ENCODE measurements around the gene KIF26A.
"Not testable (repeated sequence)": the region's sequence is repeated elsewhere in the genome, so short reads cannot be mapped to it uniquely, and the experiment has no call there.

Gene KIF26A

DNA sequence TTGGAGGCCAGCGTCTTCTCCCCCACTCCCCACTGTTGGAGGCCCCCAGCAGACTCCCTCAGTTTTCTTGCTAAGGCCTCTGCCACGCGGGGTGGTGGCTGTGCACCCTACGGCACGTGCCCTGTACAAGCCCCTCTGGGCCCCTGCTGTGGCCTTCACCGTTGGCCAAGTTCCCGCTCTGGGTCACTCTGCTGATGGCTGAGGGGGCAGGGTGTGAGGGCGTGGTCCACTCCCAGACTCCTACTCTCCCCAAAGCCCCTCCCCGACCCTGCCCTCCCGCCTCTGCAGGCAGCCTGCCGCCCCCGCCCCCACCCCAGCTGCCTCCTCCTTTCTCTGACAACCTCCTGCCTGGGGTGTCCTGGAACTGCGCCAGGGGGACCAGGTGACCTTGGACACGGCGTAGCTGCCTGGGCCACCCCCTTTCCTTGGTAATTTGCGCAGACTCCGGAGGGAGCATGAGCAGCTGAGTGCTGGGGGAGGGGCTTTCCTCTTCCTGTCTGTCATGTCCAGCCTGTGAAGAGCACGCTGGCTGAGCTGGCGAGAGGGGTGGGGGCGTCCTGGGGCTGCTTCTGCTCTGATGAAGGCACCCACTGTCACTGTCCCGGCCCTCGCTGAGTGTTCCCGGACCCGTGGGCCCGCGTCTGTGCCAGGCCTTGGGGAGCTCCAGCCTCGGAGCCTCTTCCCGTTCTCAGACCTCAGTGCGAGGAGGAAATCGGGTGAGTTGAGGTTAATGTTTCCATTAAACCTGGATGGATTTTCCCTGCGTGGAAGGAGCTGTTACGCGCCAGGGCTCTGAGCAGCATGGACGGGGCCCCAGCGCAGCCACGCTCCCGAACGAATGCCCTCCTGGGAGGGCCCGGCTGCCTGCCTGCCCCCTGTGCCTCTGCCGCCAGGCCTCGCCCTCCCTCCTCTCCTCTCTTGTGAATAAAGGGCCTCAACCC, 85.0 kb downstream of the KIF26A start:
- no peak for DNase-seq (ENCODE audit: low read depth)

DNA sequence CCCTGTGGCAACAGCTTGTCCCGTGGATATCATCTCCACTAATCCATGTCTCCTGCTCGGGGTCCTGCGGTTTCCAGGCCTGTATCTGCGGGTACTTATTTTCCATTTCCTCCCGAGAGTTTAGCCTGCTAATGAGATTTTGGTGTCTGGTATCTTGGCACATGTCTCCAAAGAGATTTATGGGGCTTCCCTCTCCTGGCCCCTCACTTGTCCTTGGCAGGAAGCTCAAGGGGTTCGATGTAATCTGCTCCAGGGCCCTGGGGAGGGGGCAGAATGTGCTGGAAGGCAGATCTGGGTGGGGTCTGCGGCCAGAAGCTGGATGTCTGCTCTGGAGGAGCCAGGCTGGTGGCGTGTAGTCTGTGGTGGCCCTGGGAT, 85.7 kb downstream of the KIF26A start:
- DNase-seq (ENCODE audit: low read depth), result no peak

DNA sequence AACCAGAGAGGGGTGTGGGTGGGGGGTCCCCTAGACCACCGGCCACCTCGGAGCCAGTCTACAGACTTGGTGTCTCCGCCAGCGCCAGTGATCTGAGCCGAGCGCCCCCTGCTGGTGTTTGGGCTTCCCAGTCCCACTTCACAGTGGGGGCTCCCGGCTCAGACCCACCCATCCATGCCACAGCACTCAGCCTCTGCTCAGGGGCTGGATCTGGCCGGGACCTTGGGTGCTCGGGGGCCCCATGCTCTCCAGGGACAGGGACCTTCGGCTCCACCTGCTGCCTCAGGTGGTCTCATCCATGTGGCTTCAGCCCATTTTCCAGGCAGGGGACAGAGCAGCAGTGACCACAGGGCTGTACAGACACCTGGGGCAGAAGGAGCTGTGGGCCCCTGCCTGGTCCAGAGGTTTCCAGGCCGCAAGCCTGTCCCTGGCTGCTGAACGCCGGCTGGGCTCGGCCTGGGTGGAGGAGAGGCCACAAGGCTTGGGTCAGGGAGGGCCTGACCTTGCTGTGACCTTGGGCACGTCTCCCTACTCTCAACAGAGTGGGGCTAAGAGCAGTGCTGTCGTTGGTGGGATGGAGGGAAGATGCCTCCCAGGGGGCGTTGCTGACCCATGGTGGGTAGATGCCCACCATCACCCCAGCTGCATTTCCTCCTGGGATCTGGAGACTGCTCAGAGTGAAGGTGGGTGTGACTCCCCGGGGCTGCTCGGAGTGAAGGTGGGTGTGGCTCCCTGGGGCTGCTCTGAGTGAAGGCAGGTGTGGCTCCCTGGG, 86.3 kb downstream of the KIF26A start:
- no peak for DNase-seq (ENCODE audit: low read depth)

DNA sequence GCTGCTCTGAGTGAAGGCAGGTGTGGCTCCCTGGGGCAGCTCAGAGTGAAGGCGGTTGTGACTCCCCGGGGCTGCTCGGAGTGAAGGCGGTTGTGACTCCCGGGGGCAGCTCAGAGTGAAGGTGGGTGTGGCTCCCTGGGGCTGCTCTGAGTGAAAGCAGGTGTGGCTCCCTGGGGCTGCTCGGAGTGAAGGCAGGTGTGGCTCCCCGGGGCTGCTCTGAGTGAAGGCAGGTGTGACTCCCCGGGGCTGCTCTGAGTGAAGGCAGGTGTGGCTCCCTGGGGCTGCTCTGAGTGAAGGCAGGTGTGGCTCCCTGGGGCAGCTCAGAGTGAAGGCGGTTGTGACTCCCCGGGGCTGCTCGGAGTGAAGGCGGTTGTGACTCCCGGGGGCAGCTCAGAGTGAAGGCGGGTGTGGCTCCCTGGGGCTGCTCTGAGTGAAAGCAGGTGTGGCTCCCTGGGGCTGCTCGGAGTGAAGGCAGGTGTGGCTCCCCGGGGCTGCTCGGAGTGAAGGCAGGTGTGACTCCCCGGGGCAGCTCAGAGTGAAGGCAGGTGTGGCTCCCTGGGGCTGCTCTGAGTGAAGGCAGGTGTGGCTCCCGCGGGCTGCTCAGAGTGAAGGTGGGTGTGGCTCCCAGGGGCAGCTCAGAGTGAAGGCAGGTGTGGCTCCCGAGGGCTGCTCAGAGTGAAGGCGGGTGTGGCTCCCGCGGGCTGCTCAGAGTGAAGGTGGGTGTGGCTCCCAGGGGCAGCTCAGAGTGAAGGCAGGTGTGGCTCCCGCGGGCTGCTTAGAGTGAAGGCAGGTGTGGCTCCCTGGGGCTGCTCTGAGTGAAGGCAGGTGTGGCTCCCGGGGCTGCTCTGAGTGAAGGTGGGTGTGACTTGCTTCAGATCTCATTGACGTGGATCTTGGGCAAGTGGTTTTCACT, 87.1 kb downstream of the KIF26A start:
- DNase-seq (ENCODE audit: low read depth), result not testable (repeated sequence)

DNA sequence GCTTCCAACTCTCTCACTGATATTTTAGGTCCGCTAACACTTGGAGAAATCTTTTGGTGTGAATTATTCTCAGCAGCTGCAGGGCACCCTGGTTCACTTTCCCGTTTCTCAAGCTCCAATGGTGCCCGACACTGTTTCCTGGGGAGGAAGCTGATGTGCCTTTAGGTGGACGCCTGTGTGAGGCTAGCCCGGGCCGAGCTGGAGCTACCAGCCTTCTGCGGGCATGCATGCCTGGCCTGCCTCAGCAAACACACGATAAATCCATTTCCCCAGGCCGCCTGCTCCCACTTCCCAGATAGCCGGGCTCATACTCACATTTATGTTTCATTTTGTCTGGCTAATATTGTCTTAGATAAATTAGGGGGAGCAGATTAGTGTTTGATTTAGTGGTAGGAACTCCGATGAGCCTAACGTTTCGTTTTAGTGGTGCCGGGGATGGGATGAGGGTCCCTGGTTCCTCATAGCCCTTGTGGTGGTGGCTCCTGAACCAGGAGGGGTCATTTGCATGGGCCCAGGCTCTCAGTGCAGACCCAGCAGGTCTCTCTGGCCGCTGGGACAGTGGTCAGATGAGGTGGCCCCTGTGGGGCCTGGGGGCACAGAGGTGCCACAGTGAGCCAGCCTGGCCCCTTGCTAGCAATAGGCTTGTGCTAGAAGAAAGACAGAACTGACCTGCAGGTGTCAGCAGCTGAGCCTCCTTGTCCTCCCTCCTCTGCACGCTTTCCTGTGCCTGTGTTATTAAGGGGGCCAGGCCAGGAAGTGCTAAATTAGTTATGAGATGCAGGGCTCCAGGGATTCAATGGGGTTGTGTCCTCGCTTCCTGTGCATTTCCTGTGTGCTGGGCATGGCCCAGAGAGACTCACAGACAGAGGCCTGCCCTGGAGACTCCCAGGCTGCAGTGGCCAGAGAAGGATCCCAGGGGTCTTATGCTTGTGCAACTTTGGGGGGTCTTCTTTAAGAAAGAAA, 88.3 kb downstream of the KIF26A start:
- no peak for DNase-seq (ENCODE audit: low read depth)

DNA sequence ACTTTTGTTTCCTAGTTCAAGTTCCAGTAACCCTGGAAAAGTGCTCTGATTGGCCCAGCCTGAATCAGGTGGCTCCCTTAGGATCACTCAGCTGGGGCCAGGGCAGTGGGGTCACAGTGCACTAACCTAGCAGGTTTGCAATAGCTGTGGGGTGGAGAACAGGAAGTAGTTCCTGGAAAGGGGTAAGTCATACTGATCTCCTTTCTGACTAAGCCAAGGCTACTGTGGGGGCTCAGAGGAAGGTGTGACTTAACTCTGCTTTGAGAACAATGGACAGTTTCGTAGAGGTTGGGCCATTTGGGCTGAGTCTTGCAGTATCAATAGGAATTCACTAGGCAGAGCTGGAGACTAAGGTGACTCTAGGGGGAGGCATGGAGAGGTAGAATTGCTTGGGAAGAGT, 89.4 kb downstream of the KIF26A start:
- no peak for DNase-seq (ENCODE audit: low read depth)

DNA sequence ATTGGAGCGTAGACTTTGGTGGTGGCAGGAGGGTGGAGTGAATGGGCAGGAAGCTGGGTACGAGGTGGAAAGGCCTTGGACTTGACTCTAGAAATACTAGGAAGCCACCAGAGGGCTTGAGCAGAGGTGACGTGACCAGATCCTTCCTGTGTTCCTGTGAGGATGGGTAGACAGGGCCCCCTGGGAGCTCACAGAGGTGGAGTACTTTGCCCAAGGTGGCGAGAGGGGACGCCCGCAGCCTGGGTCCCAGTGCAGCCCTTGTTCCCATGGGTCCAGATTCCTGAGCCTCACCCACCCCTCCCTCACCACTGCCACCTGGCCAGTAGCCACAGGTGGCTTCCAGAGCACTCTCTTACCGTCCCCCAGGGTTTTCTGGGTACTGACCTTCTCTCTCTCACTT, 89.8 kb downstream of the KIF26A start:
- DNase-seq (ENCODE audit: low read depth), result no peak

DNA sequence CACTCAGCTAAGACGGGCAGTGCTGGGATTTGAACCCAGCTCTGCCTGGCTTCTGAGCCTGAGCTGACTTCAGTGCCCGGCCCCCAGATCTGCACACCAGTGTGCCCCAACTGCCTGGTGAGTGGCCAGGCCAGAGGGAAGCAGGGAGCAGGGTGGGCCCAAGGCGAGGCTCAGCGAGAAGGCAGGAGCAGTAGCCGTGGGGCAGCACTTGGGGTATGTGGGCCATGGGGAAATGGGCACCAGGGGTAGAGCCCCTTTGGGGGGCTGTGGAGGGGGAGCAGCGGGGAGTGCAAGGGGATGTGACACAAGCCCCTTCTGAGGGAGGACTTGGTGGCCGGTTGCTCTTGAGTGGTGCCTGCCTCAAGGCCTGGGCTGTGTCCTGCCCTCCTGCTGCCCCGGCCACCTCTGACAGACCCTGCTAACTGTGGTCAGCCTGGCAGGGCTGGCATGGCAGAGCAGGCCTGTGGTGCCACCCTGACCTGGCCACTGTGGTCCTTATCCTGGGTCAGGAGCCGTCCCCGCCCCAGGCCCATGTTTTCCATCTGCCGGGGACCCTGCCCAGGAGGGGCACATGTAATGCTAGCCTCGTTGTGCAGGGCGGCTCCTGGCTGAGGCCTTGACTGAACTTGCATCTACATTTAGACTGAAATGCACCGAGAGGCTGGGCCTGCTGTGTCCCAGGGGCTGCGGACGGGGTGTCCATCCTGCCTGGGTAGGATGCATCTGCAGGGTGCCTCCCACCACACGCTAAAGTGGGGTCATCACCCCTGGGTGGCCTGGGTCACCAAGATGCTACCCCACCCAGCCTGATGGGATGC, 90.5 kb downstream of the KIF26A start:
- DNase-seq (ENCODE audit: low read depth), result no peak

DNA sequence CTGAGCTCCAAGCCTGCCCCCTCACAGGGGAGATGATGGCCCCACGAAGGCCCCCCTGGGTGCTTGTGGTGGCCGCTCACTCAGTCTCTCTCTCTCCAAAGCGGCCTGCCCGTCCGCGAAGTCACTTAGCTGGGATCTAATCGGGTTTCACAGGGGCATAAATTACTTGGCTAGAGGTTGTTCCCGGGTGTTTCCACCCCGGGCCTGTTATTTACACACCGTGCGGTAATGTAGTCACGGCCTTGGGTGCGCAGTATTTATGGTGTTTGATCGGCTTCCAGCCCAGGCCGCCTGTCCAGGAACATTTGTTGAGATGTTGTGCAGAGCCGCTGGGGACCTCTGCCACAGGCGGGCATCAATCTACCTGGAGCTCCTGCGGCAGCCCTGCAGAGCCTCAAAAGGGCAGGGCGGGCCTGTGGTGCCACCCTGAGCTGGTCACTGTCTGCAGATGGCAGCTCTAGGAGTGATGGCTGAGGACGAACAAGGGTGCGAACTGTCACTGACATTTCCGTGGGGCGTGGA, 91.2 kb downstream of the KIF26A start:
- no peak for DNase-seq (ENCODE audit: low read depth)

DNA sequence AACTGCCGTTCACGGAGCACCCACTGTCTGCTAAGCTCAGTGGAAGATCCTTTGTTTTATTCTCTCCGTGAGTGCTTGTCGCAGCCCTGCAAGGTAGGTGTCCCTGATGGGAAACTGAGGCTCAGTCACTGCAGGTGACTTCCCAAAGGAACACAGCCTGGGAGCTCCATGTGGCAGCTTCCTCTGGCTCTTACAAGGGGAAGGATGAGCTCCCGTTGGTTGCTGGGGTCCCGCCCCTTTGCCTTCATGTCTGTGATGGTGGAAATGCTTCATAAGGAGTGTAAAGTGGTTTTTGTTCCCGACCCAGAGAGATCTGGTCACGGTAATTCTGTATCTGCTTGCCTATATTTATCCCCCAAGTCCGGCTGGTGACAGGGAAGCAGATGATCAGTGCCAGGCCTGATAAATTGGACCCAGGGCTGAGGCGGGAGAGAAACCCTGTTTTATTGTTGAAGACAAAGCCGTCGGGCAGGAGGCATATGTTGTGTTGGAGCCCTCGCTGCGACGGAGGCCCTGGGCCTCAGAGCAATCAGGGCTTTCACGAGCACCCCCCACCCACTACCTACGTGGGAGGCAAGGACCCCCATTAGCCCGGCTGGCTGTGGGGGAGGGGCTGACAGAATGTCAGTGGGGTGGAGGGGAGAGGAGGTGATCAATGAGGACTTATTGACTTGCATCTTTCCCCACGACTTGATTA, 91.9 kb downstream of the KIF26A start:
- no peak for DNase-seq (ENCODE audit: low read depth)
